Caco-2 (cell line): ENCODE results near the gene TRAF3. TPM values are rescaled to one million over a fixed set of nuclear protein-coding genes. Genes with fewer than 3 reads are reported as not detected.

Experiments used
- BruUV-seq: library from RNA; stranded (reverse); fragments of 400-500 nt; replicated peaks from 2 replicates; lab custom pipeline; 2021; lab: Mats Ljungman, UMichigan
- CTCF ChIA-PET: fragments of 300-600 bp; sonication (Branson Sonifier 250); formaldehyde crosslinking; loops from one replicate; lab custom pipeline; 2022; ENCODE audit warnings: antibody characterized with exemption; lab: Charles Lee
- POLR2A ChIA-PET: fragments of 300-600 bp; sonication (Branson Sonifier 250); formaldehyde crosslinking; loops from one replicate; lab custom pipeline; 2022; ENCODE audit warnings: antibody characterized with exemption; lab: Charles Lee
- DNase-seq, 2 experiments: peaks; one replicate each; pipeline versions ENCODE4 v3.0.0 to v3.0.0-alpha.2; 2020 to 2022
- H3K27me3 ChIP-seq: replicated peaks from 2 replicates; pipeline ENCODE4 v1.6.0; 2011; ENCODE audit warnings: low read length; ENCODE audit not compliant: control insufficient read depth, insufficient read depth
- H3K36me3 ChIP-seq: 2 replicates; pipeline ENCODE4 v1.5.1; 2011; ENCODE audit warnings: low read length; ENCODE audit not compliant: control insufficient read depth, insufficient read depth
- H3K4me1 ChIP-seq: fragments of 250-450 bp; sonication (Bioruptor Pico); 2 replicates; pipeline ENCODE4 v1.5.1; 2020; ENCODE audit warnings: mild to moderate bottlenecking
- H3K4me3 ChIP-seq: 2 replicates; pipeline ENCODE4 v1.5.1; 2011; ENCODE audit warnings: low read depth, mild to moderate bottlenecking, control low read depth, low read length
- H3K9me3 ChIP-seq: fragments of 250-450 bp; sonication (Bioruptor Pico); 2 replicates; pipeline ENCODE4 v1.5.1; 2020; ENCODE audit warnings: mild to moderate bottlenecking, moderate library complexity
- H3K27ac Mint-ChIP-seq: one replicate; pipeline ENCODE4 v1.8.0; 2022; ENCODE audit warnings: mixed read lengths; ENCODE audit not compliant: unreplicated experiment
- H3K27me3 Mint-ChIP-seq: one replicate; pipeline ENCODE4 v1.8.0; 2022; ENCODE audit warnings: mixed read lengths; ENCODE audit not compliant: insufficient read depth, unreplicated experiment
- H3K36me3 Mint-ChIP-seq: one replicate; pipeline ENCODE4 v1.8.0; 2022; ENCODE audit warnings: mild to moderate bottlenecking, mixed read lengths; ENCODE audit not compliant: insufficient read depth, unreplicated experiment
- H3K4me1 Mint-ChIP-seq: one replicate; pipeline ENCODE4 v1.8.0; 2022; ENCODE audit warnings: low read depth, mixed read lengths; ENCODE audit not compliant: unreplicated experiment
- H3K4me3 Mint-ChIP-seq: one replicate; pipeline ENCODE4 v1.8.0; 2022; ENCODE audit warnings: mild to moderate bottlenecking, moderate library complexity, mixed read lengths; ENCODE audit not compliant: unreplicated experiment
- H3K9me3 Mint-ChIP-seq: one replicate; pipeline ENCODE4 v1.8.0; 2022; ENCODE audit warnings: mixed read lengths; ENCODE audit not compliant: unreplicated experiment
- CTCF ChIP-seq, 2 experiments: fragments of 200-600 bp in 1 of 2; IDR thresholded peaks; 1 replicate in 1 of 2; 2 replicates in 1 of 2; pipeline versions ENCODE4 v1.5.1 to v1.8.0; 2011 to 2022; ENCODE audit warnings: antibody characterized with exemption in 1 of 2, control low read depth in 1 of 2, inconsistent platforms in 1 of 2, low read depth in 1 of 2, low read length in 1 of 2, mild to moderate bottlenecking in 1 of 2, moderate library complexity in 1 of 2; ENCODE audit not compliant: insufficient read depth in 1 of 2, severe bottlenecking in 1 of 2, unreplicated experiment in 1 of 2
- intact Hi-C: fragments of 100-400 bp; cut with micrococcal nuclease; formaldehyde crosslinking; loops from one replicate; pipeline ENCODE4 v1.10.0; 2022; ENCODE audit not compliant: unreplicated experiment
- total RNA-seq: library from RNA; stranded (reverse); gene quantifications from 2 replicates; pipeline ENCODE4 v1.2.3, GENCODE V29; 2022

The TRAF3 gene
- total RNA-seq, 1 experiment from 2014 or later: 16.6 TPM

- Mint-ChIP-seq H3K4me1 (peaks cover 14% of the 10 kb centered on the region), H3K27me3 (no peaks in the 10 kb centered on the region), H3K36me3 (peaks cover 23% of the 10 kb centered on the region), H3K4me3 (peak overlapping the region; percentile 73), H3K27ac (peak overlapping the region; percentile 33), H3K9me3 (no peaks in the 10 kb centered on the region)
- H3K9me3 ChIP-seq: no peaks in the 10 kb centered on the region
- TSS peak; percentile 61 for BruUV-seq
- no peaks in the 10 kb centered on the region for H3K27me3 ChIP-seq
- TF ChIP-seq CTCF (IDR thresholded peaks at IDR 0.05; ENCODE audit: insufficient read depth in 1 of 2, low read depth in 1 of 2, low read length in 1 of 2, severe bottlenecking in 1 of 2, unreplicated experiment in 1 of 2): no peak
- ChIA-PET CTCF (no interaction called here), POLR2A (no interaction called here)
- no peak for DNase-seq
- H3K36me3 ChIP-seq: no peaks in the 10 kb centered on the region
- intact Hi-C loops: loop anchor here (5.0 to 10.0 kb wide), 2 partner anchors 96 to 186 kb away; partner anchors contain the start of gene RCOR1
- peak overlapping the region; percentile 54 for H3K4me3 ChIP-seq
- peaks cover 14% of the 10 kb centered on the region for H3K4me1 ChIP-seq
Observed at GRCh38 chr14:102778338-102779083, 1.3 kb downstream of the TRAF3 start.

DNA sequence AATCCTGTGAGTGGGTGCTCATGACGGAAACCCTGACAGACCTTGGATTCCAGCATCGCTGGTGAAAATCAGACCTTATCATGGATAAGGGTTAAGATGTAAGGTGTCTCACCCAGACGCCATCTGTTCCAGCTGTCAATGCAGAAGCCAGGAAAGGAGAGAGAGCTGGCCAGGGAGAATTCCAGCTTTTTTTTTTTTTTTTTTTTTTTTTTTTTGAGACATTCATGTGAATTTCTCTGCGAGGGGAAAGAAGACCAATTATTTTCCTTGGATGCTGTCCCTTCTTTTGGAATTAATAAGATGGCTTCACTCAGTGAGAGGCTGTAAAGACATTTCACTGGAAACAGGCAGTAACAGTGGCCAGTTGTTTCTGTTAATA is 1.8 kb downstream of the TRAF3 start:
- no peaks in the 10 kb centered on the region for H3K9me3 Mint-ChIP-seq
- CTCF ChIA-PET: no interaction called here
- H3K36me3 Mint-ChIP-seq: peaks cover 23% of the 10 kb centered on the region
- no peaks in the 10 kb centered on the region for H3K27me3 ChIP-seq
- intact Hi-C loops: loop anchor here (5.0 to 10.0 kb wide), 2 partner anchors 96 to 187 kb away; partner anchors contain the start of gene RCOR1
- no TSS peak for BruUV-seq
- DNase-seq: no peak
- peak overlapping the region; percentile 73 for H3K4me3 Mint-ChIP-seq
- peak overlapping the region; percentile 33 for H3K27ac Mint-ChIP-seq
- POLR2A ChIA-PET: no interaction called here
- H3K27me3 Mint-ChIP-seq: no peaks in the 10 kb centered on the region
- H3K4me1 Mint-ChIP-seq: peaks cover 14% of the 10 kb centered on the region
- TF ChIP-seq CTCF (IDR thresholded peaks at IDR 0.05; ENCODE audit: insufficient read depth in 1 of 2, low read depth in 1 of 2, low read length in 1 of 2, severe bottlenecking in 1 of 2, unreplicated experiment in 1 of 2): no peak
- H3K36me3 ChIP-seq: no peaks in the 10 kb centered on the region
- peaks cover 14% of the 10 kb centered on the region for H3K4me1 ChIP-seq
- H3K9me3 ChIP-seq: no peaks in the 10 kb centered on the region
- H3K4me3 ChIP-seq: peak overlapping the region; percentile 54

GRCh38 chr14:102779574-102780315 is 2.5 kb downstream of the TRAF3 start:
- Histone ChIP-seq H3K4me3 (no peak overlapping the region), H3K36me3 (no peaks in the 10 kb centered on the region), H3K27me3 (no peaks in the 10 kb centered on the region), H3K4me1 (peaks cover 14% of the 10 kb centered on the region), H3K9me3 (no peaks in the 10 kb centered on the region)
- Mint-ChIP-seq H3K27me3 (no peaks in the 10 kb centered on the region), H3K4me3 (peak overlapping the region; percentile 73), H3K36me3 (peaks cover 23% of the 10 kb centered on the region), H3K27ac (no peak overlapping the region), H3K9me3 (no peaks in the 10 kb centered on the region), H3K4me1 (peaks cover 14% of the 10 kb centered on the region)
- TF ChIP-seq CTCF (IDR thresholded peaks at IDR 0.05; ENCODE audit: insufficient read depth in 1 of 2, low read depth in 1 of 2, low read length in 1 of 2, severe bottlenecking in 1 of 2, unreplicated experiment in 1 of 2): no peak
- ChIA-PET CTCF (no interaction called here), POLR2A (no interaction called here)
- no TSS peak for BruUV-seq
- intact Hi-C loops: loop anchor here (5.0 to 10.0 kb wide), 2 partner anchors 95 to 187 kb away; partner anchors contain the start of gene RCOR1
- DNase-seq: no peak
